Measurements from ENCODE around the gene CNTF. TPM values are rescaled to one million over a fixed set of nuclear protein-coding genes. Genes with fewer than 3 reads are reported as not detected.

CNTF gene
- total RNA-seq, 4 donors from 2014 or later, result 1.6 to 5.0 (median 1.7) TPM

DNA sequence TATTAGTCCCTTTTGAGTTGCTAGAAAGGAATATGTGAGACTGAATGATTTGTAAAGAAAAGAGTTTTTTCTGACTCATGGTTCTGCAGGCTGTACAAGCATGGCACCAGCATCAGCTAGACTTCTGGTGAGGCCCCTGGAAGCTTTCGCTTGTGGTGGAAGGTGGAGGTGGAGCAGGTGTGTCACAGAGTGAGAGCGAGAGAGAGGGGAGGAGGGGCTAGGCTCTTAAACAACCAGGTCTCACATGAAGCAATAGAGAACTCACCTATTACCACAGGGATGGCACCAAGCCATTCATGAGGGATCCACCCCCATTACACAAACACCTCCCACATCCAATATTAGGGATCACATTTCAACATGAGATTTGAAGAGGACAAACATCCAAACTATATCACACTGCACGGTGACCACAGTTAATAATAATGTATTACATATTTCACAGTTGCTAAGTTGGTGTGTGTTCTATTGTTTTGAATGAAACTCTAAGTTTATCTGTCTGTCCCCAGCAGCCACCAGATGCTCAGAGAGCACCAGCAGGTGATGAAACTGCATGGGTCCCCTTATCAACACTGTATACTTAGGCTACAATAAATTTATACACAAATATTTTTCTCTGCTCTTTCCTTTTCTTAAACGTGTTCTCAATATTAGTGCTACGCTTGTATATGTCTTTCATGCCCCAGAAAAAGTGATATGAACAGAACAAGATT, 29.5 kb upstream of the CNTF start:
- no peak for DNase-seq
- intact Hi-C loops (cut with DNase I), result no loop called here
- TF ChIP-seq POLR2A (IDR thresholded peaks at IDR 0.05), result no peak
- TF ChIP-seq CTCF (IDR thresholded peaks at IDR 0.05), result no peak
- no peak overlapping the region for H3K27ac ChIP-seq
- H3K4me3 ChIP-seq (replicated peaks in 1 of 3), result no peak overlapping the region
- H3K4me1 ChIP-seq, result peaks cover 10 to 12% of the 10 kb centered on the region in 2 donors
- H3K36me3 ChIP-seq, result no peaks in the 10 kb centered on the region
- WGBS, 2 donors, result 81 to 93% methylated on average over 5 of the region's 5 CpGs
- H3K27me3 ChIP-seq, result no peaks in the 10 kb centered on the region
- H3K9me3 ChIP-seq, result no peaks in the 10 kb centered on the region

GRCh38 chr11:58594826-58595225, 27.6 kb upstream of the CNTF start:
- 84 to 88% methylated on average over 4 of the region's 4 CpGs for WGBS, 2 donors
- TF ChIP-seq CTCF (IDR thresholded peaks at IDR 0.05), result no peak
- TF ChIP-seq POLR2A (IDR thresholded peaks at IDR 0.05), result no peak
- intact Hi-C loops (cut with DNase I), result no loop called here
- DNase-seq, result no peak
- Histone ChIP-seq H3K36me3 (no peaks in the 10 kb centered on the region), H3K9me3 (no peaks in the 10 kb centered on the region), H3K27ac (no peak overlapping the region), H3K4me1 (peaks cover 10 to 12% of the 10 kb centered on the region in 2 donors), H3K4me3 (replicated peaks in 1 of 3) (no peak overlapping the region), H3K27me3 (no peaks in the 10 kb centered on the region)

- WGBS, 2 donors, result 91 to 95% methylated on average over 3 of the region's 3 CpGs
- DNase-seq, result no peak
- peaks cover 10 to 15% of the 10 kb centered on the region in 2 donors for H3K4me1 ChIP-seq
Measured at GRCh38 chr11:58596621-58597020, 25.8 kb upstream of the CNTF start.

DNA sequence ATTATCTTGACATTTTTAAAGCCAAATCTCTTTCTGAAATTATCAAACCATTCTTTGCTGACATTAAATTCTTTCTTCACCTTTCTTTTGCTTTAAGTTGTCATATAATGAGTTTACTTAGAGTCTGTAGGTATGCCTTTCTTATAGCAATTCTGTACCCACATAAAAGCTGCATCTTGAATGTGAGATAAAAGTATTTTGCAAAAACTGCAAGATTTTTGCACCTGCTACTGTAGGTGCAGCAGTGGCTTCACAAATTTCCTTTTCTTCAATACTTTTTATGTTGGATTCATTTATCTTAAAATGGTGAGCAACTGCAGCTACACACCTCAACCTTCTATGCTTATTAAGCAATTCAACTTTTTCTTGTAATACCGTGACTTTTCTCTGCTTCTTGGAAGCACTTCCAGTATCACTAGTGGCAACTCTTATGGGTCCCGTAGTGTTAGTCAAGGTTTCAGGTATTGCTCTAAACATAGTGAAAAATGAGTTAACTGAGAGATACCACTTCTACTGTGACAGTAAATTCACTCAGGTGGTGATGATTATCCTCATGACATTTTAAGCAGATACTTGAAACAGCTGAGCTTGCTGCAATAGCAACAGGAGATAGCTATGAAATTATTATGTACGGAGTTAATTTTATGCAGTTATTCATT, 24.9 kb upstream of the CNTF start:
- intact Hi-C loops (cut with DNase I), result no loop called here
- Histone ChIP-seq H3K9me3 (no peaks in the 10 kb centered on the region), H3K27ac (no peak overlapping the region), H3K36me3 (no peaks in the 10 kb centered on the region), H3K27me3 (no peaks in the 10 kb centered on the region), H3K4me3 (replicated peaks in 1 of 3) (no peak overlapping the region), H3K4me1 (peaks cover 10 to 15% of the 10 kb centered on the region in 2 donors)
- DNase-seq, result no peak
- 80 to 81% methylated on average over 3 of the region's 3 CpGs for whole genome bisulfite sequencing, 2 donors
- TF ChIP-seq CTCF (IDR thresholded peaks at IDR 0.05) (no peak), POLR2A (IDR thresholded peaks at IDR 0.05) (no peak)

More at GRCh38 chr11:58596621-58597020, 25.8 kb upstream of the CNTF start:
- intact Hi-C loops (cut with DNase I), result no loop called here
- Histone ChIP-seq H3K27me3 (no peaks in the 10 kb centered on the region), H3K9me3 (no peaks in the 10 kb centered on the region), H3K4me3 (replicated peaks in 1 of 3) (no peak overlapping the region), H3K27ac (no peak overlapping the region), H3K36me3 (no peaks in the 10 kb centered on the region)
- TF ChIP-seq CTCF (IDR thresholded peaks at IDR 0.05) (no peak), POLR2A (IDR thresholded peaks at IDR 0.05) (no peak)

DNA sequence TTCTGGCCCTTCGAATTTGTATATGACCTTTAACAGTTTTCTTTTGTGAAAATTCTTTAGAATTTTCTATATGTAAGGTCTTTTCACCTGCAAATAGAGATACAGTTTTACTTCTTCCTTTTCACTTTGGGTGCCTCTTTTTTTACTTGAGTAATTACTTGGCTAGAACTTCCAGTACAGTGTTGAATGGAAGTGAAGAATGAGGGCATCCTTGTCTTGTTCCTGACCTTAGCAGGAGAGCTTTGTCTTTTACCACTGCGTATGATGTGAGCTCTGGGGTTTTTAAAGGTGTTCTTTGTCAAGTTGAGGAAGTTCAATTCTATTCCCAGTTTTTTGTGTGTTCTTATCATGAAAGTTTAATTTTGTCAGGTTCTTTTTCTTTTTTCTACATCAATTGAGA, 22.0 kb upstream of the CNTF start:
- Histone ChIP-seq H3K36me3 (no peaks in the 10 kb centered on the region), H3K4me1 (peaks cover 10 to 11% of the 10 kb centered on the region in 2 donors), H3K27ac (no peak overlapping the region), H3K4me3 (replicated peaks in 1 of 3) (no peak overlapping the region), H3K9me3 (no peaks in the 10 kb centered on the region), H3K27me3 (no peaks in the 10 kb centered on the region)
- TF ChIP-seq POLR2A (IDR thresholded peaks at IDR 0.05) (no peak), CTCF (IDR thresholded peaks at IDR 0.05) (no peak)
- 90 to 94% methylated on average over 2 of the region's 2 CpGs for WGBS, 2 donors
- intact Hi-C loops (cut with DNase I), result no loop called here
- no peak for DNase-seq
